ENCODE measurements around the gene TOM1L2.
"Not testable (repeated sequence)": the region's sequence is repeated elsewhere in the genome, so short reads cannot be mapped to it uniquely, and the experiment has no call there.

The TOM1L2 gene

DNA sequence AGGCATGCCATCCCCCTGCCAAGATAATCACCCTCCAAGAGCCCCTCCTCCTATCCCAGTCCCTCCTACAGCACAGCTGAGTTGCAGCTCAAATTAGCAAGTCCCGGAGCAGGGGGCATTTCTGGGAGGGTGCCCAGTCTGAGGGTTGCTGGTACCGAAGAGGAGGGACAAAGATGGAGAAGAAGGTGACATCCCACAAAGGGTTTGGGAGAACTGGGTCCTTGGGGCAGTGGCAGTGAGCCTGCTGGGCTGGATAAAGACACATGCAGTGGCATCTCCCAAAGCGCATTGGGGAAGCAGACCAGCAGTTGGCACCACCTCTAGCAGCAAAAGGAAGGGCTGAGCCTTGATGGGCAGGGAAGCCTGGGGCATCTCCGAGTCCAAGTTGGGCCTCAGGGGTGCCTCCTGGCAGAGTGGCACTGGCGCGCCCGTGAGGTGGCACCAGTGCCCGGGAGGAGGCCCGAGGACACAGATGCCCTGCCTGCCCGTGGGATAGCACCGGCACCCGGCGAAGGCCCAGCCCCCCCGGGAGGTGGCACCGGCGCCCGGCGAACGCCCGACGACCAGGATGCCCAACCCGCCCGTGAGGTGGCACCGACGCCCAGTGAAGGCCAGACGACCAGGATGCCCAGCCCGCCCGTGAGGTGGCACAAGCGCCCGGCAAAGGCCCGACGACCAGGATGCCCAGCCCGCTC is 622 bp downstream of the TOM1L2 start:
- FAIRE-seq (no peak), DNase-seq (ENCODE audit: low spot score) (no peak)

DNA sequence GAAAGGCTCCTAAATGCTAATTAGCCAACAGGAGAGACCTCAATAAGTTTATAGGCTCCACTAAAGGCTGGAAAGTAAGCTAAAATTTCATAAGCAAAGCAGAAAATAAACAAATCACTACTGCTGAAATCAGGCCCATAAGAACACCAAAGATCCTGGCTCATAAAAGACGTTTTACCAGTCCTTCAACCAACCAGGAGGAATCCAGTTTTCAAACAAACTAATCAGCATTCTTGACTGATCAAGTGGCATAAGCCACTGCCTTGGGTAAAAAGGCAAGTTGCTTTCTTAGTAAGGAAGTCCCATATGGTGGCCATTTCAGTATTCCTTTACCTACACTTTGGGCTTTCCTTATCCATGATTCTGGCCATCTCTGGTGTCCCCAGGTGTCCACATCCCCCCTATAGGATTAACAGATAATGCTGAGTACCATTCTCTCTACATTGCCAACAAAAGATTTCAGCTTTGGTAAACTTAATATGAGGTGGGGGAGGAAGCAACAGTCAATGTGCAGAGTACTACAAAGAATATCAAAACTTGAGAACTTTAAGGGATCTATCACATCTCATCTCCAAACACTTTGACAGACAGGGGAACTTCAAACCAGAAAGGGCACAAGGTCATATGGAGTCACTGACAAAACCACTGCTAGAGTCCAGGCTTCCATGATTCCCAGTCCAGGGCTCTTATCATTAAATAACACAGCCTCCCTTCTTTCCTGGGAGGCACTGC is 1.3 kb downstream of the TOM1L2 start:
- no peak for DNase-seq (ENCODE audit: low spot score)
- no peak for FAIRE-seq

DNA sequence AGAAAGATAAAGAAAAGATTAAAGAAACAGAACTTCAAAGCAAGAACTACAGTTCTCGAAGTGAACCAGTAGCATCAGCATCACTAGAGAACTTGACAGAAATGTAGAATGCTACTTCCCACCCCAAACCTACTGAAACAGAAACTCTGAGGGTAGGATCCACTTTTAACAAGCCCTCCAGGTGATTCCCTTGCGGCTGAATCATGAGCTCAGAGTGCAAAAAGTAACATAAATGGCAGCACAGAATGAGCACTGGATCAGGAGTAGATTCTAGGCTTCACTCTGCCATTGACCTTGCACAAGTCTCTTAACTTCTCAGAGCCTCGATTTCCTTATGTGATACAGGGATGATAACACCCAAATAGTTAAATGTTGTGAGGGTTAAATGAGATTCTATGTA is 5.8 kb downstream of the TOM1L2 start:
- DNase-seq (ENCODE audit: low spot score), result no peak
- no peak for FAIRE-seq

DNA sequence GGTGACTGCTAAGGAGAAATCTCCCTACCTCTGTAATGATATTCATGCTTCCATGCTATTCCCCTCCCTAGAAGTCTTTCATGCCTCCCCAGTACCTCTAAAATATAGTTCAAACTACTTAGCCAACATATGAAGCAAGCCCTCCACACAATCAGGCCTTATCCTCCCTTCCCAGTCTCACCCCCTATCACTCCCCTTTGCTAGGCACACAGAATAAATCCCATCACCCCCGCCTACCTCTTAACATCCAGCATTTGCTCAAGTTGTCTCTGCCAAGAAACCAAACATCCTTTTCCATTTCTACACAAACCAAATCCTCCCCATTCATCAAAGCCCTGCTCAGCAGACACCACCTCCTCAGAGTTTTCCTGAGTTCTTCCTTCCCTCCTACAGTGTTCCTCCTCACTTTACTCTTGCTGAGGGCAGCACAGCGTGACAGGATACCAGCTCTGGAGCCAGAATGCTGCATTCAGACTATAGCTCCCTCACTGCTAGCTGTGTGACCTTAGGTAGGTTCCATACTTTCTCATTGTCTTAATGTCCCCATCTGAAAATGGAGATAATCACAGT is 7.0 kb downstream of the TOM1L2 start:
- FAIRE-seq, result no peak
- no peak for DNase-seq (ENCODE audit: low spot score)

DNA sequence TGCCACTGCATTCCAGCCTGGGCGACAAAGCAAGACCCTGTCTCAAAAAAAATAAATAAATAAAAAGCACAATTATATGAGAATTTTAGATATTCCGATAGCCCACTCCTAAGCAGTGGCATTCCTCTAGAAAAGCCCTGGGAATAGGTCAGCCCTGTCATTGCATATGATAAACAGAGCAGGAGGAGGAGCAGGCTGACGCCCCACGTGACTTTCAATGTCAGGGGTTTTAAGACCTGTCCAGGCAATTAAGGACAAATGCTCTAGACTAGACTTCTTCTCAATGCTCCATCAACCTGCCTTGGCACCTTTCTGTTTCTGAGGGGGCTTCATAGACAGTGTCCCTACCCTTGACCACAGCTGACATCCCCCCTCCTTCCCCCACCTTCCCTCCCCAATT is 7.5 kb downstream of the TOM1L2 start:
- DNase-seq (ENCODE audit: low spot score) (no peak), FAIRE-seq (no peak)

DNA sequence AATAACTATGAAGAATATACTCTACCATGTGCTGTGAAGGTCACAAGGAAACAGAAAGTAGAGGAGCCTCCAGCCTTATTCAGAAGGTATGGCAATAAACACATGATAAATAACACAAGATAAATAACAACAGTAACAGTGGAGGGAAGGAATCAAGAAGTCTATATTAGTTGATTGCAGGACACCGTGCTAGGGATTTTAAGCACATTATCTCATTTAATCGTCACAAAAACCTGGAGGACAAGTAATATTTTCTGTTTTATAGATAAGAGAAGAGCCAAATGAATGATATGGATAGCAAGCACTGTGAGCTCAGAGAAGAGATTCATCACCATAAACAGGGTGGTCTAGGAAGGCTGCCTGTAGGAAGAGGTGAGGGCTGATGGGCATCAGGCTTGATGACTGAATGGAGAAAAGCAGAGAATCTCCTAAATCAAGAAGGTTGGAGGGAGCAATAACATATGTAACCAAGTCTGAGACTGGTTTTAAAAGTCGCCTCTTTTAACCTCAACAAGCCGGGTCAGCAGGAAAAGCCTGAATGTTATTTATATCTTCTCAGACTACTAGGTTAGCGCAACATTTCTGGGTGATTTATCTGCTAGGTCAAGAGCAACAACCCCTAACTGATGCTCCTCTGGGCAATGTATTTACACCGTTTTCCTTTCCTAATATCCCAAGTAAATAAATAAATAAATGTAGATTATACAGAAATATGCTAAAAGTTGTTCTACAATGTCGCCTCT is 8.3 kb downstream of the TOM1L2 start:
- FAIRE-seq (no peak), DNase-seq (ENCODE audit: low spot score) (no peak)

DNA sequence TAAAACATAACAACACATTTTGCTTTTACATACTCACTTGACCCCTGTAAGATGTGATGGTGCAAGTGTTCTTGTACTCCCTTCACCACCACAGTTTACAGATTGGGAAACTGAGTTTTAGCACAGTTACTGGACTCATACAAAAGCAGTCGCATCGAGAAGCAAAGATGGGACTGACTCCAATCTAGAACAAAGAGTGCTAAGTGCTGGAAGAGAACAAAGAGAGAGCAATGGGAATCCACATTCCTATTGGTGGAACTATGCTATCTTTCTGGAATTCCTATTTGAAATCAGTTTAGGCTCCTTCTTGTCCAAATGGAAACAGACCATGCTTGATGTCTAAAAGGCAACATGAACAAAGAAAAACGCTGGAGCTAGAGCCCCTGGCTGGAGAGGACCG is 9.1 kb downstream of the TOM1L2 start:
- FAIRE-seq, result no peak
- DNase-seq (ENCODE audit: low spot score), result no peak

DNA sequence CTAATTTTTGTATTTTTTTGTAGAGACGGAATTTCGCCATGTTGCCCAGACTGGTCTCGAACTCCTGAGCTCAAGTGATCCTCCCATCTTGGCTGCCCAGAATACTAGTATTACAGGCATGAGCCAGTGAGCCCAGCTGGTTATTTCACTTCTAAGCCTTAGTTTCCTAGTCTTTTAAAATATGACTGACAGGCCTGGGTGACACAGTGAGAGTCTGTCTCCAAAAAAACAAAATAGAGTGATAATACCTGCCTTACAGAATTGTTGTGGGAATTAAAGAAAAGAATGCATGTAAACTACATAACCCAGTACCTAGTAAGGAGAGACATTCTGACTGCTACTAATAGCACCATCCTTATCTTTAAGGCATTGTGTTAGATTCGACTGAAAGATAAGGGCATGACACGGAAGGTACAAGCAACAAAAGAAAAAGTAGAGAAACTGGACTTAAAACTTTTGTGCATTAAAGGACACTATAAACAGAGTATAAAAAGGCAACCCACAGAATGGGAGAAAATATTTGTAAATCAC is 11.6 kb downstream of the TOM1L2 start:
- DNase-seq (ENCODE audit: low spot score) (no peak), FAIRE-seq (no peak)

DNA sequence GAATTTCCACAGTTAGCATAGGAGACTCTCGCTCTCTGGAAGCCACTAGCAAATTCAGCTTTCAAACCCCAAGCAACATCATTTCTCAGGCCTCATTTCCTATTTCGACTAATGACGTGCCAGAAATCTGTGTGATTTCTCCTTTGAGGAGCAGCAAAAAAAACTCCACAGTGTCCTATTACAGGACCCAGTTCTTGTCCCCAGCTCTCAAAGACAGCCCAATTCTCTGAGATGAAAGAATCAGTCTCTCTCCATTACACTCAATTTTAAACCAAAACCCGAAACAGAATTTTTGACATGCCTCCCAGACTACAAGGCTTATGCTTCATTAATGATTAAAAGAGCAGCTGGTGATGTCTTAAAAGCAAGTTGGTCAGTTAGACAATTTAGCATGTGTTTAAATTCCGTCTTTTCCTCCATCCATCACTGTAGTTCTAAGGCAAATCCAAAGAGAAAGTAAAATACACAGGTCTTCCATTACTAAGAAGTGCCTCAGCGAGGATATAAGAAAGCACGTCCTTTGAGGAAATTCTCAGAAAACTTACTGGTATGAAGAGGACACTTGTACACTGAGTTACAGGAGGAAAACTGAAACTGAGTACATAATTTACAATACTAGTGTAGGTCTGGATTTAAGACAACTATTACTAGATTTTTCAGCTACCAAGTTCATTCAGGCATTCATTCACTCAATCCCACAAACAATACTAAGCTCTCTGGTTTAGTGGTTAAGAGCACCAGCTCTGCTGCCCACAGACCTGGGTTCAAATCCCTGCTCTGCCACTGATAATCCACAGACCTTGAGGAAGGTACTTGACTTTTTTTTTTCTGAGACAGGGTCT is 12.5 kb downstream of the TOM1L2 start:
- DNase-seq (ENCODE audit: low spot score), result peak; percentile 79
- peak; percentile 90 for FAIRE-seq

DNA sequence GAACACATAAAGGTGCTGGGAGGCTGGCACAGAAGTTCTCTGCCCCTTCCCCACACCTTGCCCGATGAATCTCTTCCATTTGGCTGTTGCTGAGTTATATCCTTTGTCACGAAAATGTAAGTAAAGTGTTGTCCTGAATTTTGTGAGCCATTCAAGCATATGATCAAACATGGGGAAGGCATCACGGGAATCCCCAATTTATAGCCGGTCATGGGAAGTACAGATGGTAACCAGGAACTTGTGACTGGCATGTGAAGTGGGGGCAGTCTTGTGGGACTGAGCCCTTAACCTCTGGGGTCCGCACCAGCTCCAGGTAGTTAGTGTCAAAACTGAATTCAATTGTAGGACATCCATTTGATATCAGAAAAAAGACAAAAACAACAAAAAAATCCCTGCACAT is 13.2 kb downstream of the TOM1L2 start:
- DNase-seq (ENCODE audit: low spot score) (no peak), FAIRE-seq (no peak)

DNA sequence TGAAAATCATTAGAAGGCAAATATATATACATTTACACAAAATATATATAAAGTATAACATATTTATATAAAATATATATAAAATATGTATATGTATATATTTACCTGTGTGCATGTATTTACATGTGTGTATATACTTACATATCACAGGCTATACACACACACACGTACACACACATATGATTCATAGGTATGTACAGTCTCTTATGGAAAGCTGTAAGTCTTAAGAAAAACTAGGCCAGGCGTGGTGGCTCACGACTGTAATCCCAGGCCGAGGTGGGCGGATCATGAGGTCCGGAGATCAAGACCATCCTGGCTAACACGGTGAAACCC is 14.7 kb downstream of the TOM1L2 start:
- FAIRE-seq, result no peak
- DNase-seq (ENCODE audit: low spot score), result no peak

DNA sequence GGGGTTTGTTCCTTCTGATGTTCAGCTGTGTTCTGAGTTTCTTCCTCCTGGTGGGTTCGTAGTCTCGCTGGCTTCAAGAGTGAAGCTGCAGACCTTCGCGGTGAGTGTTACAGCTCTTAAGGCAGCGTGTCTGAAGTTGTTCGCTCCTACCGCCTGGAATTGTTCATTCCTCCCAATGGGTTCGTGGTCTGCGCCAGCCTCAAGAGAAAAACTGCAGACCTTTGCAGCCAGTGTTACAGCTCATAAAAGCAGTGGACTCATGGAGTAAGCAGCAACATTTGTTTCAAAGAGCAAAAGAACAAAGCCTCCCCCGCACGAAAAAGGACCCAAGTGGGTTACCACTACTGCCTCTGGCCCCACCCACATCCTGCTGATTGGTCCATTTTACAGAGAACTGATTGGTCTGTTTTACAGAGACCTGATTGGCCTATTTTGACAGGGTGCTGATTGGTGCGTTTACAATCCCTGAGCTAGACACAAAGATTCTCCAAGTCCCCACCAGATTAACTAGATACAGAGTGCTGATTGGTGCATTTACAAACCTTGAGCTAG is 16.3 kb downstream of the TOM1L2 start:
- DNase-seq (ENCODE audit: low spot score); FAIRE-seq: not testable (repeated sequence)

DNA sequence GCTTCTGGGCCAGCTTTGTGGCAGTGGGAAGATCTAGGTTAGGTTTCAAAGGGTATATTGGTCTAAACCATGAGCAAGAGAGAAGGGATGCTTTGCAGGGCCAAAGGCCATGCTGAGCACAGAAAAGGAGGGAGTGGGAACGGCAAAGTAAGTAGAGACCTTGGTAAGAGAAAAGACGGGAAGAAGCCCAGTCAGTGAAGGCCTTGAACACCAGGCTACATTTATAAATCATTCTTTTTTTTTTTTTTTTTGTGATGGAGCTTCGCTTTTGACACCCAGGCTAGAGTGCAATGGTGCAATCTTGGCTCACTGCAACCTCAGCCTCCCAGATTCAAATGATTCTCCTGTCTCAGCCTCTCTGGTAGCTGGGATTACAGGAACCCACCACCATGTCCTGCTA is 18.1 kb downstream of the TOM1L2 start:
- no peak for FAIRE-seq
- DNase-seq (ENCODE audit: low spot score), result no peak

DNA sequence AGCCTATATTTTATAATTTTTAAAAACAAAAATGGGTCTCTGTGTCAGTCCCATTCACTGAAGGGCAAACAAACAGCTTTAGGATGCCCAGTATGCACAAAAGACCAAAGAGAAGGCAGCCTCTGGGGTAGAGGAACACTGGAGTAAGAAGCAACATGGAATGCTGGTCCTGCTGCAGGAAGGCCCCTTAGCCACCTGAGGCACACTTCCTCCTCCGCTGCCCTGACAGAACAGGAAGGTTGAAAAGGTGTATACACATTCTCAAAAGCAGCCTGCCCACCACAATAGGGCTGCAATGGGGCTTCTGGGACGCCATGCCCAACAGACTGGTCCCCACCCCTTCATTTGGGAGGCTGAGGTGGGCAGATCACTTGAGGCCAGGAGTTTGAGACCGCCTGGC is 19.5 kb downstream of the TOM1L2 start:
- FAIRE-seq, result no peak
- DNase-seq (ENCODE audit: low spot score), result no peak

DNA sequence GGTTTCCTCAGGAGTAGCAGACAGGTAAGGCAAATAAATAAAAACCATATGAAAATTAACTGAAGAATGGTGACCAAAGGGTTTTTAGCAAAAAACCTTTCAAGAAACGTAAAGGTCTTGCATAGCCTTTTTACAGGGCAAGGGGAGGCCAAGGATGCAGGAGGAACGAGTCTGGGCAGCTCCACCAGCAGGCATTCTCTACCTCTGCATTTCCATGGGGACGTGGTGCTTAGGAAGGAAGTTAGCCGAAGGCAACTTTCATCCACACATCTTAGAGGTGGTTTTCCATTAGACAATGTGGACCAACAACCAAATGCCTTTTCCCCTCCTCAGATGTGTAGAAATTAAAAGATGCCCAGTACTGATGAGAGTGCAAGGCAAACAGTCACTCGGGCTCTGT is 20.7 kb downstream of the TOM1L2 start:
- DNase-seq (ENCODE audit: low spot score) (no peak), FAIRE-seq (no peak)

DNA sequence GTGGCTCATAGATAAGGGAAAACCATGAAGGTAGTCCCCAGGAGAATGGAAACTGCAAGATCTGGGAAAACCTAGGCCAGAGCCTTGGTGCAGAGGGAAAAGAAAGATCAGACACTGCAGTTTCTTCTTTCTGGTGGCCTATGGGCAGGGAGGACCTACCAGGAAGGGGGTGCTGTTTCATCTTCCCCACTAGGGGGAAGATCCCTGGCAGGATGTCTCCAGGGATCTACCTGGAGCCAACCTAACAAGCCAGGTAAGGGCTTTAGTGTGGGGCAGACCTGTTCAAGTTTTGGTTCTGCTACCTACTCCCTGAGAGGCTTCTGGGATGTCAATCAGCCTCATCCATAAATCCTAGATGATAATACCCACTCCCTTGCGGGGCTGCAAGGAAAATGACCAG is 21.4 kb downstream of the TOM1L2 start:
- FAIRE-seq (no peak), DNase-seq (ENCODE audit: low spot score) (no peak)

DNA sequence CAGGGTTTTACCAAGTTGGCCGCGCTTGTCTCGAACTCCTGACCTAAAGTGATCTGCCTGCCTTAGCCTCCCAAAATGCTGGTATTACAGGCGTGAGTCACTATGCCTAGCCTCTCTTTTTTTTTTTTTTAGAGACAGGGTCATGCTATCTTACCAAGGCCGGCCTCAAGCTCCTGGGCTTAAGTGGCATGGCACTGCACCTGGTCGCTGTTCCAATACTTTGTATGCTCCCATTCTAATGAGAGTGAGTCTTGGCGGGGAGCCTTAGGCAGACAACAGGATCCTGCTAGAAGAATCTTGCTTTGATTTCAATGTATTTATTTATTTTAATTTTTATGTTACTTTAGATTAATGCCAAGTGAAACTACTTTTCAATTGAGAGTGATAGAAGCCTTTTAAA is 21.9 kb downstream of the TOM1L2 start:
- DNase-seq (ENCODE audit: low spot score), result no peak

DNA sequence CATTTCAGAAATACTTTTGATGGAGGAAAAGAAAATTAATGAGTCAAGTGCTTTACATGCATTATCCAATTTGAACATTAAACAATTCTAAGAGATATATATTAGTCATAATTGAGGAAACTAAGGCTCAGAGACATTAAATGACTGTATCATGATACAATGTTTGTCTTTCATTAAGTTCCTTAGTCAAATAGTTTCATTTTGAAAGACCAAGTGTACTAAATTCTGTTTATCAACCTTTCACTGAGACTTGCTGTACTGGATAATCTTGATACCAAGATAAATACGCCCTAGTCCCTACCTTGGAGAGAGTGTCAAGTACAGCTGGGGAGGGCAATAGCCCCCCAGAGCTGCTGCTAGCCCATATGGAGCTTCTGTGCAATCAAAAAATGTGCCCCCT is 24.2 kb downstream of the TOM1L2 start:
- FAIRE-seq (no peak), DNase-seq (ENCODE audit: low spot score) (no peak)

More for the DNA sequence above, 21.9 kb downstream of the TOM1L2 start:
- FAIRE-seq, result no peak

DNA sequence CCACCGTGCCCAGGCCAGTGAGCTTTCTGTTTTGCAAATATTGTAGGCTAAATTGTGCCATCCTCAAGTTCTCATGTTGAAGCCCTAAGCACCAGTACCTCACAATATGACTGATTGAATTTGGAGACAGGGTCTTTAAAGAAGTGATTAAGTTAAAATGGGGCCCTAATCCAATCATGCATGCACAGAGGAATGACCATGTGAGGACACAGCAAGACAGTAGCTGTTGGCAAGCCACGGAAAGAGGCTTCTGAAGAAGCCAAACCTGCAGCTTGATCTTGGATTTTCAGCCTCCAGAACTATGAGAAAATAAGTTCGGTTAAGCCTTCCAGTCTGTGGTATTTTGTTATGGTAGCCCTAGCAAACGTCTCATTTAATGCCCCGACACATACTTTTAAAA is 24.9 kb downstream of the TOM1L2 start:
- DNase-seq (ENCODE audit: low spot score) (no peak), FAIRE-seq (no peak)

DNA sequence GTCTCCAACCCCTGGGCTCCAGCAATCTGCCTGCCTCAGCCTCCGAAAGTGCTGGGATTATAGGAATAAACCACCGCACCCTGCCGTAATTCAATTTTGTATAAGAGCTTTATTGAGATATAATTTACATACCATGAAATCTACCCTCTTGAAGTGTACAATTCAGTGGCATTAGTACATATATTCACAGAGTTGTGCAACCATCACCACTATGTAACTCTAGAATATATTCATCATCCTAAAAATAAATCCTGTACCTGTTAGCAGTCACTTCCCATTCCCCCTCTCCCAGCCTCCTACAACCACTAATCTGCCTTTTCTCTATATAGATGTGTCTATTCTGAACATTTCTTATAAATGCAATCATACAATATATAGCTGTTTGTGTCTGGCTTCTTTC is 26.1 kb downstream of the TOM1L2 start:
- DNase-seq (ENCODE audit: low spot score) (no peak), FAIRE-seq (no peak)

DNA sequence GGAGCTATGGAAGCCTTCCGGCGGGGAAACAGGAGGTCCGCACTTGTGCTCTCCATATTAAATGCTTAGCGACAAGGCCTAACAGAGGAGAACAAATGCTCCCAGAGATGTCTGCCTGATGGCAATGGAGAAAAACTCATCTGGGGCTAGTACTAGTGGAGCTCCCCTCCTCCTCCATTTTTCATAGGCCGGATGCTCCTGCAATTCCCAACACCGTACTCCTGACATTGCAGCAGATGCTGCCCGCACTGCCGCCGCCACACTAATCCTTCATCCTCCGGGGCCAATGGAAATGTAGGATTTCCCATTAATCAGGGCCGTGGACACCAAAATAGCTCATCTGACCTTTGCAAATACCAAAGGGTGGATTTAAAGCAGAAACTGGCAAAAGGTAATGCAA is 27.5 kb downstream of the TOM1L2 start:
- FAIRE-seq (no peak), DNase-seq (ENCODE audit: low spot score) (no peak)

All from RCC 7860 (cell line).